Kidney glomerular epithelial cell (primary cell): ENCODE data around the gene SLC22A3.
"Not testable (repeated sequence)": the region's sequence is repeated elsewhere in the genome, so short reads cannot be mapped to it uniquely, and the experiment has no call there.

Source experiments
- DNase-seq: peaks from one replicate; lab custom pipeline; 2025; lab: John Stamatoyannopoulos, UW

Gene SLC22A3

GRCh38 chr6:160348223-160349019 is at the start of gene SLC22A3:
Gene SLC22A3 (plus strand): TSS chr6:160348378. CDS start chr6:160348420, 42 bp downstream.
- no peak for DNase-seq

- DNase-seq: no peak
Observed at GRCh38 chr6:160299559-160299958, 48.6 kb upstream of the SLC22A3 start.

- no peak for DNase-seq
Observed at GRCh38 chr6:160300076-160300695, 48.0 kb upstream of the SLC22A3 start.

GRCh38 chr6:160301339-160301738 is 46.8 kb upstream of the SLC22A3 start:
- DNase-seq: no peak

GRCh38 chr6:160302431-160303082 is 45.6 kb upstream of the SLC22A3 start:
- not testable (repeated sequence) for DNase-seq

- no peak for DNase-seq
Observed at GRCh38 chr6:160303806-160304205, 44.4 kb upstream of the SLC22A3 start.

- no peak for DNase-seq
Observed at GRCh38 chr6:160305926-160306713, 42.1 kb upstream of the SLC22A3 start.

GRCh38 chr6:160309718-160310117 is 38.5 kb upstream of the SLC22A3 start:
- no peak for DNase-seq

GRCh38 chr6:160312900-160313299 is 35.3 kb upstream of the SLC22A3 start:
- DNase-seq: no peak

- no peak for DNase-seq
Observed at GRCh38 chr6:160315310-160315709, 32.9 kb upstream of the SLC22A3 start.

- DNase-seq: no peak
Observed at GRCh38 chr6:160316261-160316660, 31.9 kb upstream of the SLC22A3 start.

- no peak for DNase-seq
Observed at GRCh38 chr6:160319246-160319645, 28.9 kb upstream of the SLC22A3 start.

GRCh38 chr6:160321729-160322505 is 26.3 kb upstream of the SLC22A3 start:
- DNase-seq: no peak

- DNase-seq: no peak
Observed at GRCh38 chr6:160327981-160328380, 20.2 kb upstream of the SLC22A3 start.

GRCh38 chr6:160328447-160328846 is 19.7 kb upstream of the SLC22A3 start:
- DNase-seq: no peak

GRCh38 chr6:160329188-160329587 is 19.0 kb upstream of the SLC22A3 start:
- DNase-seq: no peak

GRCh38 chr6:160330619-160331018 is 17.6 kb upstream of the SLC22A3 start:
- DNase-seq: no peak

GRCh38 chr6:160331204-160331603 is 17.0 kb upstream of the SLC22A3 start:
- no peak for DNase-seq

- DNase-seq: no peak
Observed at GRCh38 chr6:160331753-160332152, 16.4 kb upstream of the SLC22A3 start.

- no peak for DNase-seq
Observed at GRCh38 chr6:160333101-160333500, 15.1 kb upstream of the SLC22A3 start.

- no peak for DNase-seq
Observed at GRCh38 chr6:160333841-160334240, 14.3 kb upstream of the SLC22A3 start.
